Endothelial cell of umbilical vein (primary cell): ENCODE data around the gene PKNOX2. TPM values are rescaled to one million over a fixed set of nuclear protein-coding genes. Genes with fewer than 3 reads are reported as not detected.

Experiments used
- BruUV-seq: library from RNA; stranded (reverse); fragments of 400-500 nt; replicated peaks from 2 replicates; lab custom pipeline; 2021; lab: Mats Ljungman, UMichigan
- CTCF ChIA-PET: fragments of 300-600, 350-600 bp; sonication (Branson Sonifier 250); formaldehyde crosslinking; loops from one replicate; lab custom pipeline; 2021; ENCODE audit warnings: antibody characterized with exemption, inconsistent platforms; lab: Charles Lee
- POLR2A ChIA-PET: fragments of 300-600, 350-600 bp; sonication (Branson Sonifier 250); formaldehyde crosslinking; loops from one replicate; lab custom pipeline; 2021; ENCODE audit warnings: antibody characterized with exemption, inconsistent platforms; lab: Charles Lee
- DNase-seq: peaks from one replicate; pipeline ENCODE4 v3.0.0-alpha.2; 2011; ENCODE audit warnings: low read depth, low spot score
- FAIRE-seq: peaks from 2 replicates; lab custom pipeline; 2011; peaks lifted over from hg19 to GRCh38; lab: Jason Lieb, UNC
- H2AFZ ChIP-seq: 2 replicates; pipeline ENCODE4 v1.6.0; 2012; ENCODE audit warnings: low read depth, low read length, control low read depth, inconsistent platforms
- H3K27ac ChIP-seq: 2 replicates; pipeline ENCODE4 v1.5.1; 2011; ENCODE audit warnings: low read depth, mild to moderate bottlenecking, control low read depth, low read length, moderate library complexity; ENCODE audit not compliant: insufficient read depth
- H3K27me3 ChIP-seq, 2 experiments: 2 replicates each; pipeline versions ENCODE4 v1.6.0 to v1.6.1; 2011; ENCODE audit warnings: low read length in 2 of 2, mixed read lengths in 1 of 2; ENCODE audit not compliant: control insufficient read depth in 2 of 2, insufficient read depth in 2 of 2
- H3K36me3 ChIP-seq, 2 experiments: 2 replicates in 1 of 2; 3 replicates in 1 of 2; pipeline ENCODE4 v1.5.1; 2011; ENCODE audit warnings: low read length in 2 of 2, mild to moderate bottlenecking in 1 of 2, moderate library complexity in 1 of 2; ENCODE audit not compliant: control insufficient read depth in 2 of 2, insufficient read depth in 2 of 2; ENCODE audit errors: extremely low read depth in 1 of 2
- H3K4me1 ChIP-seq: 3 replicates; pipeline ENCODE4 v1.5.1; 2011; ENCODE audit warnings: mild to moderate bottlenecking, low read length; ENCODE audit not compliant: control insufficient read depth, insufficient read depth; ENCODE audit errors: extremely low read depth
- H3K4me2 ChIP-seq: 2 replicates; pipeline ENCODE4 v1.6.1; 2011; ENCODE audit warnings: low read length, control low read depth, mixed read lengths; ENCODE audit not compliant: insufficient read depth
- H3K4me3 ChIP-seq, 3 experiments: fragments of 200-600 bp in 1 of 3; sonication (generic), shearing (Covaris generic) in 1 of 3; replicated peaks in 1 of 3; 2 replicates each; pipeline ENCODE4 v1.5.1; 2011 to 2016; ENCODE audit warnings: control low read depth in 3 of 3, low read length in 3 of 3, mild to moderate bottlenecking in 2 of 3, inconsistent platforms in 1 of 3, low read depth in 1 of 3, moderate library complexity in 1 of 3; ENCODE audit not compliant: insufficient read depth in 1 of 3
- H3K79me2 ChIP-seq: 2 replicates; pipeline ENCODE4 v1.6.0; 2012; ENCODE audit warnings: low read length, inconsistent platforms; ENCODE audit not compliant: control insufficient read depth, insufficient read depth
- H3K9ac ChIP-seq: replicated peaks from 2 replicates; pipeline ENCODE3; 2011; ENCODE audit warnings: low read length, control low read depth; ENCODE audit not compliant: insufficient read depth; ENCODE audit errors: extremely low read depth
- H3K9me1 ChIP-seq: replicated peaks from 3 replicates; pipeline ENCODE4 v1.6.0; 2011; ENCODE audit warnings: mild to moderate bottlenecking, low read length; ENCODE audit not compliant: control insufficient read depth, insufficient read depth; ENCODE audit errors: extremely low read depth
- H3K9me3 ChIP-seq: replicated peaks from 2 replicates; pipeline ENCODE4 v1.5.1; 2012; ENCODE audit warnings: low read length, inconsistent platforms; ENCODE audit not compliant: control insufficient read depth, insufficient read depth
- H4K20me1 ChIP-seq: replicated peaks from 2 replicates; pipeline ENCODE3; 2011; ENCODE audit warnings: mild to moderate bottlenecking, low read length; ENCODE audit not compliant: control insufficient read depth, insufficient read depth; ENCODE audit errors: extremely low read depth
- CTCF ChIP-seq, 2 donors: IDR thresholded peaks; 1 replicate in 1 of 2; 2 replicates in 1 of 2; pipeline ENCODE4 v1.5.1; 2011; ENCODE audit warnings: low read length in 2 of 2, mild to moderate bottlenecking in 2 of 2, moderate library complexity in 2 of 2, control low read depth in 1 of 2, inconsistent platforms in 1 of 2, low read depth in 1 of 2; ENCODE audit not compliant: insufficient read depth in 1 of 2; ENCODE audit errors: extremely low read depth in 1 of 2
- EZH2 ChIP-seq: IDR thresholded peaks from 2 replicates; pipeline ENCODE4 v1.6.1; 2012; ENCODE audit warnings: borderline replicate concordance, low read depth, mild to moderate bottlenecking, moderate library complexity, low read length, inconsistent platforms; ENCODE audit not compliant: severe bottlenecking
- FOS ChIP-seq: IDR thresholded peaks from 2 replicates; pipeline ENCODE4 v1.6.1; 2011; ENCODE audit warnings: mild to moderate bottlenecking, low read length, moderate library complexity, borderline replicate concordance; ENCODE audit not compliant: insufficient read depth
- GATA2 ChIP-seq: IDR thresholded peaks from 2 replicates; pipeline ENCODE4 v1.7.0; 2011; ENCODE audit warnings: low read depth, mild to moderate bottlenecking, moderate library complexity, mixed read lengths, low read length; ENCODE audit not compliant: insufficient read length, insufficient read depth
- JUN ChIP-seq: IDR thresholded peaks from 2 replicates; pipeline ENCODE4 v1.6.1; 2011; ENCODE audit warnings: borderline replicate concordance, low read depth; ENCODE audit not compliant: insufficient read length, insufficient read depth
- MAX ChIP-seq: IDR thresholded peaks from 2 replicates; pipeline ENCODE4 v1.6.1; 2011; ENCODE audit not compliant: insufficient read depth, insufficient read length
- MYC ChIP-seq: IDR thresholded peaks from one replicate; pipeline ENCODE4 v1.6.1; 2011; ENCODE audit warnings: mild to moderate bottlenecking, low read depth, low read length
- POLR2A ChIP-seq: IDR thresholded peaks from 2 replicates; pipeline ENCODE4 v1.6.1; 2012; ENCODE audit warnings: low read depth, mild to moderate bottlenecking, control low read depth, low read length
- POLR2AphosphoS5 ChIP-seq: IDR thresholded peaks from 2 replicates; pipeline ENCODE4 v1.6.1; 2012; ENCODE audit warnings: low read depth, mild to moderate bottlenecking, control low read depth, low read length, moderate library complexity; ENCODE audit not compliant: insufficient read depth
- dilution Hi-C: fragments of 300-500 bp; cut with MboI; formaldehyde crosslinking; loops from one replicate; pipeline ENCODE4 v1.15.0; 2019; ENCODE audit warnings: low sequenced_read_pairs; ENCODE audit not compliant: extremely low pct_ligation_motif_present
- intact Hi-C: fragments of 100-400 bp; cut with micrococcal nuclease; formaldehyde crosslinking; loops from one replicate; pipeline ENCODE4 v1.10.0; 2022
- polyA plus RNA-seq, 4 experiments: library from polyadenylated mRNA; depleted of rRNA in 3 of 4; stranded (reverse) in 3 of 4; unstranded in 1 of 4; fragments of >200 nt; gene quantifications; 2 replicates each; pipeline versions ENCODE4 v1.2.1 to v1.2.3, GENCODE V29; 2011 to 2012; ENCODE audit warnings: missing spikeins in 1 of 4
- total RNA-seq: library from RNA; stranded (reverse); gene quantifications from 2 replicates; pipeline ENCODE4 v1.2.3, GENCODE V29; 2021

The PKNOX2 gene
- total and polyA plus RNA-seq, 2 donors (not counting 3 experiments of a cell fraction or from before 2014, with no cell fraction given): 0.11 to 0.91 TPM

- no peaks in the 10 kb centered on the region for H3K4me1 ChIP-seq
- no peak for DNase-seq
- BruUV-seq: no TSS peak
Measured at GRCh38 chr11:125223901-125224361, 59.4 kb downstream of the PKNOX2 start.

More at GRCh38 chr11:125223901-125224361, 59.4 kb downstream of the PKNOX2 start:
- no peak overlapping the region for H3K27ac ChIP-seq
- no peak overlapping the region for H2AFZ ChIP-seq
- dilution Hi-C loops (no loop called here), intact Hi-C loops (loop anchor here (1.0 to 2.0 kb wide), 3 partner anchors 57 to 133 kb away; no protein-coding TSS in a partner anchor)
- no peaks in the 10 kb centered on the region for H4K20me1 ChIP-seq
- no peak overlapping the region for H3K4me3 ChIP-seq
- H3K9ac ChIP-seq: no peak overlapping the region
- H3K4me2 ChIP-seq: no peak overlapping the region
- H3K27me3 ChIP-seq: peaks cover 0 to 3% of the 10 kb centered on the region in 2 experiments
- no peaks in the 10 kb centered on the region for H3K9me1 ChIP-seq
- FAIRE-seq: no peak
- POLR2A ChIA-PET: no interaction called here
- H3K36me3 ChIP-seq: no peaks in the 10 kb centered on the region
- no peaks in the 10 kb centered on the region for H3K9me3 ChIP-seq
- H3K79me2 ChIP-seq: no peaks in the 10 kb centered on the region
- no peak for TF ChIP-seq CTCF (IDR thresholded peaks at IDR 0.05; ENCODE audit: extremely low read depth in 1 of 2, insufficient read depth in 1 of 2, low read depth in 1 of 2, low read length in 2 of 2)
- no peak for TF ChIP-seq GATA2
- TF ChIP-seq FOS: no peak
- no peak for TF ChIP-seq EZH2
- no peak for TF ChIP-seq JUN
- TF ChIP-seq POLR2AphosphoS5: no peak
- TF ChIP-seq POLR2A: no peak
- TF ChIP-seq MYC: no peak
- TF ChIP-seq MAX: no peak
- CTCF ChIA-PET: interaction anchor here (0.6 to 3.4 kb wide), 12 partner anchors 9 to 386 kb away, joined by 3 to 21 read pairs (median 4); partner anchors contain the start of gene PKNOX2
